SIG-M5 (cell line): ENCODE results near the gene C15orf39.
"Not testable (repeated sequence)": the region's sequence is repeated elsewhere in the genome, so short reads cannot be mapped to it uniquely, and the experiment has no call there.

Experiments
- DNase-seq: peaks from one replicate; lab custom pipeline; 2025; lab: John Stamatoyannopoulos, UW

Gene C15orf39

GRCh38 chr15:75201616-75202250 is at the start of gene C15orf39:
TSS of gene C15orf39 (plus strand) at chr15:75201882. CDS start at chr15:75206049, 4,167 bp downstream.
- no peak for DNase-seq

- no peak for DNase-seq
These were observed 49.2 kb upstream of the C15orf39 start for GRCh38 chr15:75152382-75153079.

GRCh38 chr15:75153087-75153486 is 48.6 kb upstream of the C15orf39 start:
- peak; percentile 28 for DNase-seq

- DNase-seq = peak; percentile 22
These were observed 48.0 kb upstream of the C15orf39 start for GRCh38 chr15:75153565-75154276.

GRCh38 chr15:75154461-75155062 is 47.1 kb upstream of the C15orf39 start:
- DNase-seq = no peak

- DNase-seq = no peak
These were observed 45.1 kb upstream of the C15orf39 start for GRCh38 chr15:75156326-75157215.

- DNase-seq = no peak
These were observed 43.3 kb upstream of the C15orf39 start for GRCh38 chr15:75158402-75158801.

- no peak for DNase-seq
These were observed 42.4 kb upstream of the C15orf39 start for GRCh38 chr15:75159244-75159643.

GRCh38 chr15:75161106-75161916 is 40.4 kb upstream of the C15orf39 start:
- no peak for DNase-seq

- DNase-seq = no peak
These were observed 39.7 kb upstream of the C15orf39 start for GRCh38 chr15:75161917-75162414.

- no peak for DNase-seq
These were observed 38.5 kb upstream of the C15orf39 start for GRCh38 chr15:75163150-75163564.

GRCh38 chr15:75164625-75165350 is 36.9 kb upstream of the C15orf39 start:
- no peak for DNase-seq

GRCh38 chr15:75166489-75167063 is 35.1 kb upstream of the C15orf39 start:
- not testable (repeated sequence) for DNase-seq

GRCh38 chr15:75167588-75168350 is 33.9 kb upstream of the C15orf39 start:
- DNase-seq = no peak

GRCh38 chr15:75168374-75168773 is 33.3 kb upstream of the C15orf39 start:
- no peak for DNase-seq

GRCh38 chr15:75170203-75170602 is 31.5 kb upstream of the C15orf39 start:
- DNase-seq = no peak

- no peak for DNase-seq
These were observed 30.9 kb upstream of the C15orf39 start for GRCh38 chr15:75170711-75171341.

GRCh38 chr15:75171408-75171807 is 30.3 kb upstream of the C15orf39 start:
- peak; percentile 68 for DNase-seq
